Retinal pigment epithelial cell (primary cell): ENCODE data around the gene LSM14B.

Source experiments
- DNase-seq: peaks from one replicate; pipeline ENCODE4 v3.0.0-alpha.2; 2010; ENCODE audit warnings: low read depth
- H3K4me3 ChIP-seq: 2 replicates; pipeline ENCODE4 v1.5.1; 2011; ENCODE audit warnings: mild to moderate bottlenecking, low read length, control low read depth, moderate library complexity
- CTCF ChIP-seq: conservative IDR thresholded peaks from 2 replicates; pipeline ENCODE4 v1.5.1; 2011; ENCODE audit warnings: low read depth, low read length, control low read depth, inconsistent platforms

Gene LSM14B

GRCh38 chr20:62165762-62166399 is 43.6 kb downstream of the LSM14B start:
- no peak overlapping the region for H3K4me3 ChIP-seq
- no peak for TF ChIP-seq CTCF
- DNase-seq = no peak

- H3K4me3 ChIP-seq = no peak overlapping the region
- DNase-seq = no peak
- TF ChIP-seq CTCF = no peak
Measured at GRCh38 chr20:62167474-62167873, 45.2 kb downstream of the LSM14B start.

GRCh38 chr20:62168061-62168460 is 45.8 kb downstream of the LSM14B start:
- TF ChIP-seq CTCF = no peak
- no peak overlapping the region for H3K4me3 ChIP-seq
- no peak for DNase-seq

GRCh38 chr20:62168890-62169435 is 46.7 kb downstream of the LSM14B start:
- TF ChIP-seq CTCF = no peak
- DNase-seq = no peak
- H3K4me3 ChIP-seq = no peak overlapping the region

- no peak for TF ChIP-seq CTCF
- H3K4me3 ChIP-seq = no peak overlapping the region
Measured at GRCh38 chr20:62170536-62170935, 48.3 kb downstream of the LSM14B start.

GRCh38 chr20:62171245-62171644 is 49.0 kb downstream of the LSM14B start:
- H3K4me3 ChIP-seq = no peak overlapping the region
- DNase-seq = no peak
- no peak for TF ChIP-seq CTCF

More at GRCh38 chr20:62170536-62170935, 48.3 kb downstream of the LSM14B start:
- no peak for DNase-seq

- no peak for DNase-seq
- H3K4me3 ChIP-seq = no peak overlapping the region
- no peak for TF ChIP-seq CTCF
Measured at GRCh38 chr20:62172666-62173065, 50.4 kb downstream of the LSM14B start.
